Gastroesophageal sphincter (tissue), 4 donors: ENCODE data around the gene MRPS23. TPM values are rescaled to one million over a fixed set of nuclear protein-coding genes. Genes with fewer than 3 reads are reported as not detected.
A peak's percentile ranks its signal among the peaks of the same experiment; 100 is the strongest.

Experiments
- ATAC-seq: fragments of 150-250 bp; one replicate; pipeline ENCODE4 v1.9.1; 2016; ENCODE audit warnings: mild to moderate bottlenecking, moderate library complexity
- H3K27ac ChIP-seq, 4 donors: fragments of 200-600 bp; sonication (generic) in 3 of 4; 1 replicate in 3 of 4; 2 replicates in 1 of 4; pipeline ENCODE4 v1.5.1; 2016 to 2019
- H3K27me3 ChIP-seq: fragments of 200-600 bp; sonication (generic); one replicate; pipeline ENCODE4 v1.5.1; 2019
- H3K36me3 ChIP-seq, 2 donors: fragments of 200-600 bp; sonication (generic); one replicate each; pipeline ENCODE4 v1.5.1; 2019; ENCODE audit warnings: control low read depth in 1 of 2
- H3K4me1 ChIP-seq, 3 donors: fragments of 200-600 bp; sonication (generic); 1 replicate in 2 of 3; 2 replicates in 1 of 3; pipeline ENCODE4 v1.5.1; 2016 to 2019; ENCODE audit warnings: control low read depth in 2 of 3
- H3K4me3 ChIP-seq, 2 donors: fragments of 200-600 bp; sonication (generic); one replicate each; pipeline ENCODE4 v1.5.1; 2019; ENCODE audit warnings: mild to moderate bottlenecking in 1 of 2, moderate library complexity in 1 of 2
- H3K9me3 ChIP-seq, 3 donors: fragments of 200-600 bp; sonication (generic); one replicate each; pipeline ENCODE4 v1.5.1; 2017 to 2019; ENCODE audit warnings: control low read depth in 2 of 3
- CTCF ChIP-seq, 4 experiments: fragments of 200-600 bp in 2 of 4; fragments of 450-650 bp in 2 of 4; sonication (generic) in 1 of 4; IDR thresholded peaks; one replicate each; pipeline ENCODE4 v1.5.1; 2017 to 2019; ENCODE audit warnings: antibody characterized with exemption in 4 of 4, mild to moderate bottlenecking in 2 of 4, moderate library complexity in 2 of 4
- EP300 ChIP-seq: sonication (generic); formaldehyde crosslinking; IDR thresholded peaks from one replicate; pipeline ENCODE4 v1.6.1; 2017; ENCODE audit warnings: antibody characterized with exemption, mild to moderate bottlenecking
- POLR2A ChIP-seq, 2 donors: fragments of 450-650 bp; IDR thresholded peaks; one replicate each; pipeline ENCODE4 v1.6.1; 2017; ENCODE audit warnings: antibody characterized with exemption in 2 of 2, mild to moderate bottlenecking in 2 of 2, moderate library complexity in 1 of 2
- POLR2AphosphoS5 ChIP-seq: sonication (generic); formaldehyde crosslinking; IDR thresholded peaks from one replicate; pipeline ENCODE4 v1.6.1; 2017; ENCODE audit warnings: antibody characterized with exemption
- WGBS, 2 donors: methylation state at CpG; one replicate each; pipeline ENCODE4 v1.1.5; 2018; ENCODE audit warnings: low coverage in 1 of 2; 5-methylcytosine and 5-hydroxymethylcytosine counted together
- total RNA-seq, 4 donors: library from RNA; depleted of rRNA; stranded (reverse); fragments of >200 nt; gene quantifications; one replicate each; pipeline ENCODE4 v1.1.0, GENCODE V29; 2016

The MRPS23 gene
- total RNA-seq, 4 donors from 2014 or later = 23.0 to 24.8 (median 24.5) TPM

- Histone ChIP-seq H3K27me3 (no peaks in the 10 kb centered on the region), H3K4me1 (peaks cover 3 to 80% (median 45%) of the 10 kb centered on the region in 3 donors), H3K9me3 (no peaks in the 10 kb centered on the region), H3K36me3 (peaks cover 0 to 56% of the 10 kb centered on the region in 2 donors), H3K4me3 (no peak overlapping the region), H3K27ac (peak overlapping the region in 3 of 4 donors; percentile 93 to 99 (median 94))
- WGBS, 2 donors = 62% methylated on average over 2 of the region's 10 CpGs; no CpG with 5 or more reads in 1 of the 2 donors
- TF ChIP-seq EP300 = no peak
- no peak for TF ChIP-seq CTCF (IDR thresholded peaks at IDR 0.05)
- TF ChIP-seq POLR2AphosphoS5 = no peak
- no peak for TF ChIP-seq POLR2A (IDR thresholded peaks at IDR 0.05)
- no peak for ATAC-seq
These were observed 16.5 kb upstream of the MRPS23 start for GRCh38 chr17:57866319-57866718.

DNA sequence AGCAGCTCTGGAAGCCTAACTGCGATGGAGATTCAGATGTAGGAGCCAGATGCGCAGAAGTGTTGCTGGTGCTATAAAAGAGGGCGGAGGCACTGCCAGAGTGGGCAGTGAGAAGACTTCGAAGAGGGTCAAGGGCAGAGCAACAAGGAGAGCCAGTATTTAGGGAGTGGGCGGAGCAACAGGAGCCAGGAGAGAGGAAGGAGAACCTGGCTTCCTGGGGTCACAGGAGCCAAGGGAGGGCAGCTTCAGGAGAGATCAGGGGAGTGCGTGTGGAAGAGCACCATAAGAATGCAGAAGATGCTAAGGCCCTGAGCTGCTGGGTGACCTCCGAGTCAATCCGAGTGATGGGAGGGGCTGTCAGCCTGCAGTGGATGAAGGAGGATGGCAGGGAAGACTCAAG is 14.4 kb upstream of the MRPS23 start:
- TF ChIP-seq POLR2AphosphoS5 (no peak), EP300 (no peak), POLR2A (IDR thresholded peaks at IDR 0.05) (no peak), CTCF (IDR thresholded peaks at IDR 0.05) (no peak)
- Histone ChIP-seq H3K27ac (peak overlapping the region in 3 of 4 donors; percentile 52 to 99 (median 98)), H3K9me3 (no peaks in the 10 kb centered on the region), H3K4me3 (no peak overlapping the region), H3K4me1 (peaks cover 3 to 80% (median 48%) of the 10 kb centered on the region in 3 donors), H3K36me3 (peaks cover 0 to 35% of the 10 kb centered on the region in 2 donors), H3K27me3 (no peaks in the 10 kb centered on the region)
- ATAC-seq = no peak
- WGBS, 2 donors = 73 to 83% methylated on average over 6 to 8 of the region's 8 CpGs

GRCh38 chr17:57862694-57863667 is 13.1 kb upstream of the MRPS23 start:
- no peak for ATAC-seq
- TF ChIP-seq EP300 = no peak
- TF ChIP-seq POLR2A (IDR thresholded peaks at IDR 0.05) = no peak
- no peak for TF ChIP-seq CTCF (IDR thresholded peaks at IDR 0.05)
- no peak for TF ChIP-seq POLR2AphosphoS5

GRCh38 chr17:57861790-57862693 is 12.2 kb upstream of the MRPS23 start:
- TF ChIP-seq POLR2A (IDR thresholded peaks at IDR 0.05) (peak; percentile 54 to 59), EP300 (no peak), POLR2AphosphoS5 (peak; percentile 89), CTCF (IDR thresholded peaks at IDR 0.05) (no peak)
- peak; percentile 82 for ATAC-seq
- Histone ChIP-seq H3K36me3 (peaks cover 0 to 31% of the 10 kb centered on the region in 2 donors), H3K27me3 (no peaks in the 10 kb centered on the region), H3K9me3 (no peaks in the 10 kb centered on the region), H3K27ac (peak overlapping the region; percentile 94 to 99 (median 98)), H3K4me1 (peaks cover 0 to 77% (median 28%) of the 10 kb centered on the region in 3 donors), H3K4me3 (peak overlapping the region; percentile 42 to 63)
- 40% methylated on average over 3 of the region's 58 CpGs; no CpG with 5 or more reads in 1 of the 2 donors for WGBS, 2 donors

More at GRCh38 chr17:57862694-57863667, 13.1 kb upstream of the MRPS23 start:
- Histone ChIP-seq H3K27ac (peak overlapping the region; percentile 94 to 99 (median 98)), H3K27me3 (no peaks in the 10 kb centered on the region), H3K9me3 (no peaks in the 10 kb centered on the region), H3K4me3 (peak overlapping the region in 1 of 2 donors; percentile 63), H3K36me3 (peaks cover 0 to 32% of the 10 kb centered on the region in 2 donors), H3K4me1 (peaks cover 3 to 80% (median 38%) of the 10 kb centered on the region in 3 donors)
- 29 to 65% methylated on average over 2 to 6 of the region's 16 CpGs for WGBS, 2 donors
